Measurements from ENCODE around the gene SDC3. TPM values are rescaled to one million over a fixed set of nuclear protein-coding genes. Genes with fewer than 3 reads are reported as not detected.
A peak's percentile ranks its signal among the peaks of the same experiment; 100 is the strongest.

SDC3 gene
- total and polyA plus RNA-seq, 4 experiments from 2014 or later, result 0.29 to 0.64 TPM; not detected in 2

- Histone ChIP-seq H3K9me3 (ENCODE audit: control insufficient read depth in 1 of 2, low read length in 2 of 2) (no peaks in the 10 kb centered on the region), H3K27me3 (ENCODE audit: insufficient read depth, low read length) (no peaks in the 10 kb centered on the region), H3K4me1 (ENCODE audit: insufficient read depth, low read length) (no peaks in the 10 kb centered on the region), H3K27ac (ENCODE audit: low read depth, low read length) (no peak overlapping the region), H3K4me3 (ENCODE audit: low read length in 2 of 2) (no peak overlapping the region), H3K36me3 (ENCODE audit: insufficient read depth, low read length) (no peaks in the 10 kb centered on the region)
- CTCF ChIA-PET (ENCODE audit: partially characterized antibody), result no interaction called here
- Mint-ChIP-seq H3K9me3 (no peaks in the 10 kb centered on the region), H3K36me3 (no peaks in the 10 kb centered on the region), H3K4me1 (peaks cover 0 to 4% (median 0%) of the 10 kb centered on the region in 4 donors), H3K27ac (no peak overlapping the region), H3K4me3 (no peak overlapping the region), H3K27me3 (peaks cover 7 to 28% of the 10 kb centered on the region in 2 donors)
- intact Hi-C loops (cut with micrococcal nuclease), result no loop called here
- POLR2A ChIA-PET (ENCODE audit: partially characterized antibody), result no interaction called here
- no peak for DNase-seq
Measured at GRCh38 chr1:30882678-30883388, 25.7 kb downstream of the SDC3 start.

DNA sequence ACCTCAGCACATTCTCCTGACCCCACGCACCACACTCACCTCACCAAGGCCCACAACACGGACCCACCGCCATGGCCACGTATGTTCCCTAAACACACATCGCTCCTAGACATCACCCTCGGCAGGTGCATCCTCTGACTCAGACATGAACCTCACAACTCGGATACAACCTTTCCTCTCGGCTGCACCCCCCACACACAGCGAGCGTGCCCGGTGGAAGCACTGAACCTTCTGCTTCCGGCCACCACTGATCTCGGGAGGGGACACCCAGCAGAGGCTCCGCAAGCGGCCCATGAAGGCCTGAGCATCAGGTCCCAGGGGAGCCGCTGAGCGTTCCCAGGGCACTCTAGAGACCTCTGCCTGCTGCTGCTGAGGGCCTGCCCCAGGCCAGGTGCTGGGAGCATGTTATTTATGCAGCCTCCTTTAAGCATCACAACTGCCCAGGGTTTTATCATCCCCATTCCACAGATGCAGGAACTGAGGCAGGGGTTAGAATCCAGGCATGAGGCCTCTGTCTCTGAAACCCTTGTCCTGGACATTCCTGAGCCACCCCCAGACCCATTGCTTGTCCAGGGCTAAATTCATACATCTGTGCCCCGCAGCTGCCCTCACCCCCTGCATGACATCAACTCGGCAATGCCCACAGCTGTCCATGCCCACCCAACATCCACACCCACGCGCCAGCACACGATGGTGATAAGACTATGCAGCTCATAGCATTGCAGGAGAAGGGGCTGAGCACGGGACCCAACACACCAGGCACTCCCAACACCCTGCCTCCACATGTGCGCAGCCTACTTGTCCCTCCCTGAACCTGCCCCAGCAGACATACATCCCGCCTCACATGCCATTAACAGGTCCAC, 27.0 kb downstream of the SDC3 start:
- H3K4me1 ChIP-seq (ENCODE audit: insufficient read depth, low read length), result no peaks in the 10 kb centered on the region
- Mint-ChIP-seq H3K36me3 (no peaks in the 10 kb centered on the region), H3K4me3 (no peak overlapping the region), H3K4me1 (peaks cover 0 to 4% (median 0%) of the 10 kb centered on the region in 4 donors), H3K27ac (peak overlapping the region in 1 of 7 donors; percentile 19), H3K9me3 (no peaks in the 10 kb centered on the region), H3K27me3 (peaks cover 8 to 34% of the 10 kb centered on the region in 2 donors)
- no peak overlapping the region for H3K27ac ChIP-seq (ENCODE audit: low read depth, low read length)
- no peak for DNase-seq
- H3K27me3 ChIP-seq (ENCODE audit: insufficient read depth, low read length), result no peaks in the 10 kb centered on the region
- no peaks in the 10 kb centered on the region for H3K36me3 ChIP-seq (ENCODE audit: insufficient read depth, low read length)
- intact Hi-C loops (cut with micrococcal nuclease), result no loop called here
- ChIA-PET POLR2A (ENCODE audit: partially characterized antibody) (no interaction called here), CTCF (ENCODE audit: partially characterized antibody) (no interaction called here)
- H3K4me3 ChIP-seq (ENCODE audit: low read length in 2 of 2), result no peak overlapping the region
- H3K9me3 ChIP-seq (ENCODE audit: control insufficient read depth in 1 of 2, low read length in 2 of 2), result no peaks in the 10 kb centered on the region

DNA sequence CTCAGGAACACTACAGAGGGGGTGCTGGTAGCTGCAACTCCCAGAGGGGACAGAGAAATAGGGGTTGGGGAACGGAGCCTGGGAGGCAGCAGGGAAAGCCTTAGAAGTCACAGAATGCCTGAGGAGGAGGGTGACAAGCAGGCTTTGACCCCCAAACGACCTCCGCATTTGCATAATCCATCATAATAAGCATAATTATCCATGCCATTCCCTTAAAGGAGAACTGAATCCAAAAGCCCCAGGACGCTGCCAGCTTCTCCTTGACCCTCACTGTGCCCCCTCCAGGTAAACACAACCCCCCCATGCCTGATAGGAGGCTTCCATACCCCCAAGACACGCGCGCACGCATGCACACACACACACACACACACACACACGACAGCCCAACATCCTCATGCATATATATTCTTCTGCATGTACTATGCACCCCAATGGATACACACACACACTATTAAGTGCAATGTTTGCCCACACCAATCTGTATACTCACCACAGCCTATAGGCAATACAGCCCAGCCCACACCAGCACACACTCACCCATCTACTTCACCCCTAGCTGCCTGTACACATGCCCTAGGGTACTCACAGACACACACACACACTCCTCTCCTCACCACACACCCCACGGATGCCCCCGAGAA, 27.8 kb downstream of the SDC3 start:
- CTCF ChIA-PET (ENCODE audit: partially characterized antibody), result no interaction called here
- Mint-ChIP-seq H3K27ac (no peak overlapping the region), H3K27me3 (peaks cover 8 to 34% of the 10 kb centered on the region in 2 donors), H3K36me3 (no peaks in the 10 kb centered on the region), H3K4me3 (no peak overlapping the region), H3K9me3 (no peaks in the 10 kb centered on the region), H3K4me1 (peaks cover 0 to 4% (median 0%) of the 10 kb centered on the region in 4 donors)
- no peak for DNase-seq
- Histone ChIP-seq H3K4me1 (ENCODE audit: insufficient read depth, low read length) (no peaks in the 10 kb centered on the region), H3K27ac (ENCODE audit: low read depth, low read length) (no peak overlapping the region), H3K27me3 (ENCODE audit: insufficient read depth, low read length) (no peaks in the 10 kb centered on the region), H3K4me3 (ENCODE audit: low read length in 2 of 2) (no peak overlapping the region), H3K9me3 (ENCODE audit: control insufficient read depth in 1 of 2, low read length in 2 of 2) (no peaks in the 10 kb centered on the region), H3K36me3 (ENCODE audit: insufficient read depth, low read length) (no peaks in the 10 kb centered on the region)
- intact Hi-C loops (cut with micrococcal nuclease), result no loop called here
- POLR2A ChIA-PET (ENCODE audit: partially characterized antibody), result no interaction called here

GRCh38 chr1:30879940-30880677, 28.4 kb downstream of the SDC3 start:
- POLR2A ChIA-PET (ENCODE audit: partially characterized antibody), result no interaction called here
- Histone ChIP-seq H3K36me3 (ENCODE audit: insufficient read depth, low read length) (no peaks in the 10 kb centered on the region), H3K27me3 (ENCODE audit: insufficient read depth, low read length) (no peaks in the 10 kb centered on the region), H3K4me1 (ENCODE audit: insufficient read depth, low read length) (no peaks in the 10 kb centered on the region), H3K27ac (ENCODE audit: low read depth, low read length) (no peak overlapping the region), H3K4me3 (ENCODE audit: low read length in 2 of 2) (no peak overlapping the region), H3K9me3 (ENCODE audit: control insufficient read depth in 1 of 2, low read length in 2 of 2) (no peaks in the 10 kb centered on the region)
- H3K27me3 Mint-ChIP-seq, result peaks cover 8 to 35% of the 10 kb centered on the region in 2 donors
- peaks cover 0 to 4% (median 0%) of the 10 kb centered on the region in 4 donors for H3K4me1 Mint-ChIP-seq
- H3K36me3 Mint-ChIP-seq, result no peaks in the 10 kb centered on the region
- no peak for DNase-seq
- H3K9me3 Mint-ChIP-seq, result no peaks in the 10 kb centered on the region
- CTCF ChIA-PET (ENCODE audit: partially characterized antibody), result no interaction called here
- H3K4me3 Mint-ChIP-seq, result no peak overlapping the region
- intact Hi-C loops (cut with micrococcal nuclease), result no loop called here
- H3K27ac Mint-ChIP-seq, result no peak overlapping the region

DNA sequence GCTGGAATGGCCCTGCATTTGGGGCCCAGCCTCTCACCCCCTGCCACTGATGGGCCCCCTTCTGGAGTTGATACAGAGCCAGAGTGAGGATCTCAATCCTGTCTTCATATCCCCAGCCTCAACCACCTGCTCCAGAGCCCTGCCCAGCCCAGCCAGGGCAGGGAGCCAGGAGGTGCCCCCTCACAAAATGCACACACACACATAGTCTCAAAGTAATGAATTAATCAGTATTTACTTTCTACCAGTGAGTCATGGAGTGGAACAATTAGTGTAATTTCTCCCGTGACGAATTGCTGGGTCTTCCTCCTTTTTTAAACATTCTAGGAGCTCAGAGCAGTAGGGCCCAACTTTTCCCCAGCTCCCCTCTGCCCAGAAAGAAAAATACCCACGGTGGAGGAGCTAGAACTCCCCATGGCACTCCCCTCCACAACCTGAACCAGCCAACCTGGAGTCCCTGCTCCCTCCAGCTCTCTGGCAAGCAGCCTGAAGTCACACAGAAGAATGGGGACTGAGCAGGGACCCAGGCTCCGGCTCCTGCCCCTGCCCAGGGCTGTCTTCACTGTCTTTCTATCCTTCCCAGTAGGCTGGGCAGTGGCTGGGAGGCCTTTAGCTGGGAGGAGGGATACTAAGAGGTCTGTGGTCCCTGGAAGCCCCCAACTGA, 29.3 kb downstream of the SDC3 start:
- H3K27ac Mint-ChIP-seq, result no peak overlapping the region
- no peak overlapping the region for H3K4me3 ChIP-seq (ENCODE audit: low read length in 2 of 2)
- POLR2A ChIA-PET (ENCODE audit: partially characterized antibody), result no interaction called here
- no peak overlapping the region for H3K4me3 Mint-ChIP-seq
- H3K4me1 ChIP-seq (ENCODE audit: insufficient read depth, low read length), result no peaks in the 10 kb centered on the region
- H3K9me3 Mint-ChIP-seq, result no peaks in the 10 kb centered on the region
- no peaks in the 10 kb centered on the region for H3K27me3 ChIP-seq (ENCODE audit: insufficient read depth, low read length)
- intact Hi-C loops (cut with micrococcal nuclease), result no loop called here
- H3K36me3 ChIP-seq (ENCODE audit: insufficient read depth, low read length), result no peaks in the 10 kb centered on the region
- DNase-seq, result no peak
- peaks cover 0 to 4% (median 0%) of the 10 kb centered on the region in 4 donors for H3K4me1 Mint-ChIP-seq
- peaks cover 8 to 35% of the 10 kb centered on the region in 2 donors for H3K27me3 Mint-ChIP-seq
- no peaks in the 10 kb centered on the region for H3K9me3 ChIP-seq (ENCODE audit: control insufficient read depth in 1 of 2, low read length in 2 of 2)
- CTCF ChIA-PET (ENCODE audit: partially characterized antibody), result no interaction called here
- no peaks in the 10 kb centered on the region for H3K36me3 Mint-ChIP-seq
- no peak overlapping the region for H3K27ac ChIP-seq (ENCODE audit: low read depth, low read length)

DNA sequence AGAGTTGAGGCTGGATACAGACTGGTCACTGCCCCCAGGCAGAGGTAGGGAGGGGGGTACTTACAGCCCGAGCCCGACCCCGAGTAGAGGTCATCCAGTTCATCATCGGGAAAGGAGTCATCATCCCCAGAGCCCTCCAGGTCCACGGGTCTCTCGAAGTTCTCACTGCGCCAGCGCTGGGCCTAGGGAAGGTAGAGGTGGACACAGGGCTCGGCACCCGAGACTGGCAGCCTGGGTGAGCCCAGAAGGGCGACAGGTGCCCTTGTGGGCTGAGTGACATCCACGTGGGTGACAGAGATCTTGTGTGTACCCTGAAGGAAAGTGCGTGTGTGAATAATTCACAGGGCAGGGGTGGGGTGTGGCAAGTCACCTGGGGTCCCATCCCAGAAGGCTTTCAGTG, 30.0 kb downstream of the SDC3 start:
- Histone ChIP-seq H3K27ac (ENCODE audit: low read depth, low read length) (no peak overlapping the region), H3K9me3 (ENCODE audit: control insufficient read depth in 1 of 2, low read length in 2 of 2) (no peaks in the 10 kb centered on the region), H3K36me3 (ENCODE audit: insufficient read depth, low read length) (no peaks in the 10 kb centered on the region), H3K27me3 (ENCODE audit: insufficient read depth, low read length) (no peaks in the 10 kb centered on the region), H3K4me3 (ENCODE audit: low read length in 2 of 2) (no peak overlapping the region), H3K4me1 (ENCODE audit: insufficient read depth, low read length) (no peaks in the 10 kb centered on the region)
- no peak overlapping the region for H3K27ac Mint-ChIP-seq
- CTCF ChIA-PET (ENCODE audit: partially characterized antibody), result no interaction called here
- DNase-seq, result no peak
- H3K4me1 Mint-ChIP-seq, result peaks cover 0 to 4% (median 0%) of the 10 kb centered on the region in 4 donors
- no peak overlapping the region for H3K4me3 Mint-ChIP-seq
- intact Hi-C loops (cut with micrococcal nuclease), result no loop called here
- POLR2A ChIA-PET (ENCODE audit: partially characterized antibody), result no interaction called here
- no peaks in the 10 kb centered on the region for H3K36me3 Mint-ChIP-seq
- peaks cover 8 to 37% of the 10 kb centered on the region in 2 donors for H3K27me3 Mint-ChIP-seq
- H3K9me3 Mint-ChIP-seq, result no peaks in the 10 kb centered on the region
